DOHH2 (cell line): ENCODE results near the gene ARID1B.

ENCODE experiments used
- EZH2phosphoT487 ChIP-seq: fragments of 200-600 bp; sonication (generic); IDR thresholded peaks from 2 replicates; pipeline ENCODE4 v1.6.1; 2017; ENCODE audit warnings: borderline replicate concordance, mild to moderate bottlenecking, antibody characterized with exemption, low read length, moderate library complexity, mixed read lengths
- TF ChIP-seq, protein P1 (sequence below): fragments of 200-600 bp; sonication (generic); IDR thresholded peaks from one replicate; pipeline ENCODE4 v1.5.1; 2014; ENCODE audit warnings: antibody characterized with exemption, mild to moderate bottlenecking, low read depth, low read length; ENCODE audit not compliant: poor library complexity, severe bottlenecking

GRCh38 chr6:156881687-156882629 is 104.8 kb downstream of the ARID1B start:
- TF ChIP-seq, protein P1, sequence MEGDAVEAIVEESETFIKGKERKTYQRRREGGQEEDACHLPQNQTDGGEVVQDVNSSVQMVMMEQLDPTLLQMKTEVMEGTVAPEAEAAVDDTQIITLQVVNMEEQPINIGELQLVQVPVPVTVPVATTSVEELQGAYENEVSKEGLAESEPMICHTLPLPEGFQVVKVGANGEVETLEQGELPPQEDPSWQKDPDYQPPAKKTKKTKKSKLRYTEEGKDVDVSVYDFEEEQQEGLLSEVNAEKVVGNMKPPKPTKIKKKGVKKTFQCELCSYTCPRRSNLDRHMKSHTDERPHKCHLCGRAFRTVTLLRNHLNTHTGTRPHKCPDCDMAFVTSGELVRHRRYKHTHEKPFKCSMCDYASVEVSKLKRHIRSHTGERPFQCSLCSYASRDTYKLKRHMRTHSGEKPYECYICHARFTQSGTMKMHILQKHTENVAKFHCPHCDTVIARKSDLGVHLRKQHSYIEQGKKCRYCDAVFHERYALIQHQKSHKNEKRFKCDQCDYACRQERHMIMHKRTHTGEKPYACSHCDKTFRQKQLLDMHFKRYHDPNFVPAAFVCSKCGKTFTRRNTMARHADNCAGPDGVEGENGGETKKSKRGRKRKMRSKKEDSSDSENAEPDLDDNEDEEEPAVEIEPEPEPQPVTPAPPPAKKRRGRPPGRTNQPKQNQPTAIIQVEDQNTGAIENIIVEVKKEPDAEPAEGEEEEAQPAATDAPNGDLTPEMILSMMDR, result no peak
- no peak for TF ChIP-seq EZH2phosphoT487
